ENCODE data around the gene ARL8B. TPM values are rescaled to one million over a fixed set of nuclear protein-coding genes. Genes with fewer than 3 reads are reported as not detected.

ARL8B gene
- total and polyA plus RNA-seq, 9 of the 15 experiments (the other 6 are each of a cell fraction or from before 2014, with no cell fraction given) = 28.5 to 99.4 (median 77.2) TPM

- TF ChIP-seq, protein P1, sequence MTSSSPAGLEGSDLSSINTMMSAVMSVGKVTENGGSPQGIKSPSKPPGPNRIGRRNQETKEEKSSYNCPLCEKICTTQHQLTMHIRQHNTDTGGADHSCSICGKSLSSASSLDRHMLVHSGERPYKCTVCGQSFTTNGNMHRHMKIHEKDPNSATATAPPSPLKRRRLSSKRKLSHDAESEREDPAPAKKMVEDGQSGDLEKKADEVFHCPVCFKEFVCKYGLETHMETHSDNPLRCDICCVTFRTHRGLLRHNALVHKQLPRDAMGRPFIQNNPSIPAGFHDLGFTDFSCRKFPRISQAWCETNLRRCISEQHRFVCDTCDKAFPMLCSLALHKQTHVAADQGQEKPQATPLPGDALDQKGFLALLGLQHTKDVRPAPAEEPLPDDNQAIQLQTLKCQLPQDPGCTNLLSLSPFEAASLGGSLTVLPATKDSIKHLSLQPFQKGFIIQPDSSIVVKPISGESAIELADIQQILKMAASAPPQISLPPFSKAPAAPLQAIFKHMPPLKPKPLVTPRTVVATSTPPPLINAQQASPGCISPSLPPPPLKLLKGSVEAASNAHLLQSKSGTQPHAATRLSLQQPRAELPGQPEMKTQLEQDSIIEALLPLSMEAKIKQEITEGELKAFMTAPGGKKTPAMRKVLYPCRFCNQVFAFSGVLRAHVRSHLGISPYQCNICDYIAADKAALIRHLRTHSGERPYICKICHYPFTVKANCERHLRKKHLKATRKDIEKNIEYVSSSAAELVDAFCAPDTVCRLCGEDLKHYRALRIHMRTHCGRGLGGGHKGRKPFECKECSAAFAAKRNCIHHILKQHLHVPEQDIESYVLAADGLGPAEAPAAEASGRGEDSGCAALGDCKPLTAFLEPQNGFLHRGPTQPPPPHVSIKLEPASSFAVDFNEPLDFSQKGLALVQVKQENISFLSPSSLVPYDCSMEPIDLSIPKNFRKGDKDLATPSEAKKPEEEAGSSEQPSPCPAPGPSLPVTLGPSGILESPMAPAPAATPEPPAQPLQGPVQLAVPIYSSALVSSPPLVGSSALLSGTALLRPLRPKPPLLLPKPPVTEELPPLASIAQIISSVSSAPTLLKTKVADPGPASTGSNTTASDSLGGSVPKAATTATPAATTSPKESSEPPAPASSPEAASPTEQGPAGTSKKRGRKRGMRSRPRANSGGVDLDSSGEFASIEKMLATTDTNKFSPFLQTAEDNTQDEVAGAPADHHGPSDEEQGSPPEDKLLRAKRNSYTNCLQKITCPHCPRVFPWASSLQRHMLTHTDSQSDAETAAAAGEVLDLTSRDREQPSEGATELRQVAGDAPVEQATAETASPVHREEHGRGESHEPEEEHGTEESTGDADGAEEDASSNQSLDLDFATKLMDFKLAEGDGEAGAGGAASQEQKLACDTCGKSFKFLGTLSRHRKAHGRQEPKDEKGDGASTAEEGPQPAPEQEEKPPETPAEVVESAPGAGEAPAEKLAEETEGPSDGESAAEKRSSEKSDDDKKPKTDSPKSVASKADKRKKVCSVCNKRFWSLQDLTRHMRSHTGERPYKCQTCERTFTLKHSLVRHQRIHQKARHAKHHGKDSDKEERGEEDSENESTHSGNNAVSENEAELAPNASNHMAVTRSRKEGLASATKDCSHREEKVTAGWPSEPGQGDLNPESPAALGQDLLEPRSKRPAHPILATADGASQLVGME (CRISPR knock-in tag; IDR thresholded peaks at IDR 0.05) = 0 out of 2 replicates have a peak, but pooled peaks have one; percentile 54
- TF ChIP-seq, protein P2, sequence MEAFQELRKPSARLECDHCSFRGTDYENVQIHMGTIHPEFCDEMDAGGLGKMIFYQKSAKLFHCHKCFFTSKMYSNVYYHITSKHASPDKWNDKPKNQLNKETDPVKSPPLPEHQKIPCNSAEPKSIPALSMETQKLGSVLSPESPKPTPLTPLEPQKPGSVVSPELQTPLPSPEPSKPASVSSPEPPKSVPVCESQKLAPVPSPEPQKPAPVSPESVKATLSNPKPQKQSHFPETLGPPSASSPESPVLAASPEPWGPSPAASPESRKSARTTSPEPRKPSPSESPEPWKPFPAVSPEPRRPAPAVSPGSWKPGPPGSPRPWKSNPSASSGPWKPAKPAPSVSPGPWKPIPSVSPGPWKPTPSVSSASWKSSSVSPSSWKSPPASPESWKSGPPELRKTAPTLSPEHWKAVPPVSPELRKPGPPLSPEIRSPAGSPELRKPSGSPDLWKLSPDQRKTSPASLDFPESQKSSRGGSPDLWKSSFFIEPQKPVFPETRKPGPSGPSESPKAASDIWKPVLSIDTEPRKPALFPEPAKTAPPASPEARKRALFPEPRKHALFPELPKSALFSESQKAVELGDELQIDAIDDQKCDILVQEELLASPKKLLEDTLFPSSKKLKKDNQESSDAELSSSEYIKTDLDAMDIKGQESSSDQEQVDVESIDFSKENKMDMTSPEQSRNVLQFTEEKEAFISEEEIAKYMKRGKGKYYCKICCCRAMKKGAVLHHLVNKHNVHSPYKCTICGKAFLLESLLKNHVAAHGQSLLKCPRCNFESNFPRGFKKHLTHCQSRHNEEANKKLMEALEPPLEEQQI (IDR thresholded peaks at IDR 0.05) = peak; percentile 59; the same call in 1 of the 2 replicates
- TF ChIP-seq SLC30A9 (CRISPR knock-in tag; IDR thresholded peaks at IDR 0.05) = no peak
- TF ChIP-seq PHF20 (IDR thresholded peaks at IDR 0.05; ENCODE audit: partially characterized antibody) = peak; percentile 88
- TF ChIP-seq E2F1 (CRISPR knock-in tag; IDR thresholded peaks at IDR 0.05) = peak; percentile 93
- TF ChIP-seq KLF1 (tag; IDR thresholded peaks at IDR 0.05) = peak; percentile 85
- peak; percentile 100 for TF ChIP-seq CXXC5 (CRISPR knock-in tag; IDR thresholded peaks at IDR 0.05)
- no peak for TF ChIP-seq ZNF41 (CRISPR knock-in tag; conservative IDR thresholded peaks at IDR 0.05)
- TF ChIP-seq MEF2D (tag; conservative IDR thresholded peaks at IDR 0.05; ENCODE audit: low read depth) = no peak
- TF ChIP-seq ATF2 (CRISPR knock-in tag; IDR thresholded peaks at IDR 0.05) = no peak
- TF ChIP-seq DPF2 (IDR thresholded peaks at IDR 0.05) = peak; percentile 16; the same call in 1 of the 2 replicates
- TF ChIP-seq L3MBTL2 (IDR thresholded peaks at IDR 0.05) = peak; percentile 69
- TF ChIP-seq, protein P3, sequence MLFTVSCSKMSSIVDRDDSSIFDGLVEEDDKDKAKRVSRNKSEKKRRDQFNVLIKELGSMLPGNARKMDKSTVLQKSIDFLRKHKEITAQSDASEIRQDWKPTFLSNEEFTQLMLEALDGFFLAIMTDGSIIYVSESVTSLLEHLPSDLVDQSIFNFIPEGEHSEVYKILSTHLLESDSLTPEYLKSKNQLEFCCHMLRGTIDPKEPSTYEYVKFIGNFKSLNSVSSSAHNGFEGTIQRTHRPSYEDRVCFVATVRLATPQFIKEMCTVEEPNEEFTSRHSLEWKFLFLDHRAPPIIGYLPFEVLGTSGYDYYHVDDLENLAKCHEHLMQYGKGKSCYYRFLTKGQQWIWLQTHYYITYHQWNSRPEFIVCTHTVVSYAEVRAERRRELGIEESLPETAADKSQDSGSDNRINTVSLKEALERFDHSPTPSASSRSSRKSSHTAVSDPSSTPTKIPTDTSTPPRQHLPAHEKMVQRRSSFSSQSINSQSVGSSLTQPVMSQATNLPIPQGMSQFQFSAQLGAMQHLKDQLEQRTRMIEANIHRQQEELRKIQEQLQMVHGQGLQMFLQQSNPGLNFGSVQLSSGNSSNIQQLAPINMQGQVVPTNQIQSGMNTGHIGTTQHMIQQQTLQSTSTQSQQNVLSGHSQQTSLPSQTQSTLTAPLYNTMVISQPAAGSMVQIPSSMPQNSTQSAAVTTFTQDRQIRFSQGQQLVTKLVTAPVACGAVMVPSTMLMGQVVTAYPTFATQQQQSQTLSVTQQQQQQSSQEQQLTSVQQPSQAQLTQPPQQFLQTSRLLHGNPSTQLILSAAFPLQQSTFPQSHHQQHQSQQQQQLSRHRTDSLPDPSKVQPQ (CRISPR knock-in tag; IDR thresholded peaks at IDR 0.05; ENCODE audit: borderline replicate concordance) = no peak
- TF ChIP-seq PHB2 (IDR thresholded peaks at IDR 0.05; ENCODE audit: low read depth) = no peak
Observed at GRCh38 chr3:5122030-5122740, at the start of gene ARL8B (continued).

Data from K562 (cell line).